ENCODE results near the gene PFN3. TPM values are rescaled to one million over a fixed set of nuclear protein-coding genes. Genes with fewer than 3 reads are reported as not detected.

Gene PFN3
- total and polyA plus RNA-seq, 2 of the 13 experiments (the other 11 are each of a cell fraction or from before 2014, with no cell fraction given) = not detected

DNA sequence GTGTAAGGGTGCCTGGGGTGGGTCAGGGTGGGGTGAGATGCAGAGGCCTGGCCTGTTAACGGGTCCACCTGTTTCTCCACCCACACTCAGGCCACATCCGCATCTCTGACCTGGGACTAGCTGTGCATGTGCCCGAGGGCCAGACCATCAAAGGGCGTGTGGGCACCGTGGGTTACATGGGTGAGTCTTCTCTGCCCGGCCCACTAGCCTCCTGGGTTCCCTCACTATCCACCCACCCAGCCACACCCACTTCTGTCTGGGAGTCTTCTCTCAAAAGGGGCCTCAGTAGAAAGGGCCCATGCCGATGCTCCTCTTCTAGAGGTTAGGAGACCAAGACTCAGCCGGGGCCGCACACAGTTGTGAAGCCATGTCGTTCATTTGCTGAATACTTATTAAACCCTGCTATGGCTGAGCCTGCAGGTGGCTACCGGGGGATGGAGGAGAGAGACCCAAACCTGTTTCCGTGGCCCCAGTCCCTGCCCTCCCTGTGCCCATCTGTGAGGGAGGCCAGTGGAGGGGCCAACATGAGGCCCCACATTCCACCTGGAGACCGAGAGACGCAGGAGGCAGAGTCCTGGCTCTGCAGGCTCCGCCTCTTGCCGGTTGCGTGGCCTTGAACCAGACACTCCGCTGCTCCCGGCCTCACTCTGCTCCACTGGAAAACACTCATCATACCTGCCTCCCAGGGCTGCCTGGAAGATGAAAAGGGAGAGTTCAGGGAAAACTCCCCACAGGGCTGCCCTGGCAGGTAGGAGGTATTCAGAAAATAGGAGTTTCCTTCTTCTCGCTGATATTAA is 34.7 kb upstream of the PFN3 start (continued):
- TF ChIP-seq, protein P1, sequence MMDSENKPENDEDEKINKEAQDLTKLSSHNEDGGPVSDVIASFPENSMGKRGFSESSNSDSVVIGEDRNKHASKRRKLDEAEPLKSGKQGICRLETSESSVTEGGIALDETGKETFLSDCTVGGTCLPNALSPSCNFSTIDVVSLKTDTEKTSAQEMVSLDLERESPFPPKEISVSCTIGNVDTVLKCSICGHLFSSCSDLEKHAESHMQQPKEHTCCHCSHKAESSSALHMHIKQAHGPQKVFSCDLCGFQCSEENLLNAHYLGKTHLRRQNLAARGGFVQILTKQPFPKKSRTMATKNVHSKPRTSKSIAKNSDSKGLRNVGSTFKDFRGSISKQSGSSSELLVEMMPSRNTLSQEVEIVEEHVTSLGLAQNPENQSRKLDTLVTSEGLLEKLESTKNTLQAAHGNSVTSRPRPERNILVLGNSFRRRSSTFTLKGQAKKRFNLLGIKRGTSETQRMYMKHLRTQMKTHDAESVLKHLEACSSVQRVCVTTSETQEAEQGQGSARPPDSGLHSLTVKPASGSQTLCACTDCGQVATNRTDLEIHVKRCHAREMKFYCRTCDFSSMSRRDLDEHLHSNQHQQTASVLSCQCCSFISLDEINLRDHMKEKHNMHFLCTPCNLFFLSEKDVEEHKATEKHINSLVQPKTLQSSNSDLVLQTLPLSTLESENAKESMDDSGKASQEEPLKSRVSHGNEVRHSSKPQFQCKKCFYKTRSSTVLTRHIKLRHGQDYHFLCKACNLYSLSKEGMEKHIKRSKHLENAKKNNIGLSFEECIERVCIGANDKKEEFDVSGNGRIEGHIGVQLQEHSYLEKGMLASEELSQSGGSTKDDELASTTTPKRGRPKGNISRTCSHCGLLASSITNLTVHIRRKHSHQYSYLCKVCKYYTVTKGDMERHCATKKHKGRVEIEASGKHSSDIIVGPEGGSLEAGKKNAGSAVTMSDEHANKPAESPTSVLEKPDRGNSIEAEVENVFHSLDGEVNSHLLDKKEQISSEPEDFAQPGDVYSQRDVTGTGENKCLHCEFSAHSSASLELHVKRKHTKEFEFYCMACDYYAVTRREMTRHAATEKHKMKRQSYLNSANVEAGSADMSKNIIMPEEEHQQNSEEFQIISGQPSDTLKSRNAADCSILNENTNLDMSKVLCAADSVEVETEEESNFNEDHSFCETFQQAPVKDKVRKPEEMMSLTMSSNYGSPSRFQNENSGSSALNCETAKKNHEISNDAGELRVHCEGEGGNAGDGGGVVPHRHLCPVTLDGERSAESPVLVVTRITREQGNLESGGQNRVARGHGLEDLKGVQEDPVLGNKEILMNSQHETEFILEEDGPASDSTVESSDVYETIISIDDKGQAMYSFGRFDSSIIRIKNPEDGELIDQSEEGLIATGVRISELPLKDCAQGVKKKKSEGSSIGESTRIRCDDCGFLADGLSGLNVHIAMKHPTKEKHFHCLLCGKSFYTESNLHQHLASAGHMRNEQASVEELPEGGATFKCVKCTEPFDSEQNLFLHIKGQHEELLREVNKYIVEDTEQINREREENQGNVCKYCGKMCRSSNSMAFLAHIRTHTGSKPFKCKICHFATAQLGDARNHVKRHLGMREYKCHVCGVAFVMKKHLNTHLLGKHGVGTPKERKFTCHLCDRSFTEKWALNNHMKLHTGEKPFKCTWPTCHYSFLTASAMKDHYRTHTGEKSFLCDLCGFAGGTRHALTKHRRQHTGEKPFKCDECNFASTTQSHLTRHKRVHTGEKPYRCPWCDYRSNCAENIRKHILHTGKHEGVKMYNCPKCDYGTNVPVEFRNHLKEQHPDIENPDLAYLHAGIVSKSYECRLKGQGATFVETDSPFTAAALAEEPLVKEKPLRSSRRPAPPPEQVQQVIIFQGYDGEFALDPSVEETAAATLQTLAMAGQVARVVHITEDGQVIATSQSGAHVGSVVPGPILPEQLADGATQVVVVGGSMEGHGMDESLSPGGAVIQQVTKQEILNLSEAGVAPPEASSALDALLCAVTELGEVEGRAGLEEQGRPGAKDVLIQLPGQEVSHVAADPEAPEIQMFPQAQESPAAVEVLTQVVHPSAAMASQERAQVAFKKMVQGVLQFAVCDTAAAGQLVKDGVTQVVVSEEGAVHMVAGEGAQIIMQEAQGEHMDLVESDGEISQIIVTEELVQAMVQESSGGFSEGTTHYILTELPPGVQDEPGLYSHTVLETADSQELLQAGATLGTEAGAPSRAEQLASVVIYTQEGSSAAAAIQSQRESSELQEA (CRISPR knock-in tag; IDR thresholded peaks at IDR 0.05; ENCODE audit: not compliant biosample characterization) = no peak
- TF ChIP-seq IRF2 (CRISPR knock-in tag; IDR thresholded peaks at IDR 0.05) (no peak), RFX1 (IDR thresholded peaks at IDR 0.05) (no peak), PAF1 (CRISPR knock-in tag; IDR thresholded peaks at IDR 0.05) (no peak), THAP7 (CRISPR knock-in tag; IDR thresholded peaks at IDR 0.05) (no peak), PATZ1 (CRISPR knock-in tag; IDR thresholded peaks at IDR 0.05) (peak; percentile 69), ZNF605 (CRISPR knock-in tag; IDR thresholded peaks at IDR 0.05) (no peak), POGZ (CRISPR knock-in tag; IDR thresholded peaks at IDR 0.05) (peak; percentile 52; the same call in 1 of the 2 replicates), ARNTL (CRISPR knock-in tag; IDR thresholded peaks at IDR 0.05) (no peak), ZFP1 (CRISPR knock-in tag; IDR thresholded peaks at IDR 0.05) (no peak), ZFP90 (CRISPR knock-in tag; IDR thresholded peaks at IDR 0.05; ENCODE audit: borderline replicate concordance) (no peak), ZBTB20 (CRISPR knock-in tag; IDR thresholded peaks at IDR 0.05; ENCODE audit: borderline replicate concordance, low read depth) (no peak), MAFK (conservative IDR thresholded peaks at IDR 0.05 in 1 of 2, IDR thresholded peaks at IDR 0.05 in 1 of 2; ENCODE audit: low read length in 2 of 2) (no peak), ZNF766 (CRISPR knock-in tag; IDR thresholded peaks at IDR 0.05; ENCODE audit: borderline replicate concordance) (no peak), EP300 (IDR thresholded peaks at IDR 0.05; ENCODE audit: low read depth in 2 of 2, low read length in 2 of 2) (no peak; a peak in 1 of 4 replicates), EP300 (CRISPR knock-in tag; IDR thresholded peaks at IDR 0.05; ENCODE audit: borderline replicate concordance) (no peak), KAT7 (CRISPR knock-in tag; IDR thresholded peaks at IDR 0.05; ENCODE audit: borderline replicate concordance) (no peak), CBX2 (IDR thresholded peaks at IDR 0.05; ENCODE audit: low read depth, low read length) (no peak), CBX2 (CRISPR knock-in tag; IDR thresholded peaks at IDR 0.05; ENCODE audit: low read depth) (no peak)
- TF ChIP-seq, protein P2, sequence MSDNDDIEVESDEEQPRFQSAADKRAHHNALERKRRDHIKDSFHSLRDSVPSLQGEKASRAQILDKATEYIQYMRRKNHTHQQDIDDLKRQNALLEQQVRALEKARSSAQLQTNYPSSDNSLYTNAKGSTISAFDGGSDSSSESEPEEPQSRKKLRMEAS (IDR thresholded peaks at IDR 0.05) = peak; percentile 26; the same call in 1 of the 2 replicates

Data from HepG2 (cell line).